GM19043 (cell line): ENCODE data around the gene PITX3.

Source experiments
- ATAC-seq: cut with Tn5 transposase; IDR thresholded peaks from one replicate; pipeline ENCODE4 v1.9.1; 2021; ENCODE audit warnings: low read depth; ENCODE audit not compliant: unreplicated experiment

PITX3 gene

DNA sequence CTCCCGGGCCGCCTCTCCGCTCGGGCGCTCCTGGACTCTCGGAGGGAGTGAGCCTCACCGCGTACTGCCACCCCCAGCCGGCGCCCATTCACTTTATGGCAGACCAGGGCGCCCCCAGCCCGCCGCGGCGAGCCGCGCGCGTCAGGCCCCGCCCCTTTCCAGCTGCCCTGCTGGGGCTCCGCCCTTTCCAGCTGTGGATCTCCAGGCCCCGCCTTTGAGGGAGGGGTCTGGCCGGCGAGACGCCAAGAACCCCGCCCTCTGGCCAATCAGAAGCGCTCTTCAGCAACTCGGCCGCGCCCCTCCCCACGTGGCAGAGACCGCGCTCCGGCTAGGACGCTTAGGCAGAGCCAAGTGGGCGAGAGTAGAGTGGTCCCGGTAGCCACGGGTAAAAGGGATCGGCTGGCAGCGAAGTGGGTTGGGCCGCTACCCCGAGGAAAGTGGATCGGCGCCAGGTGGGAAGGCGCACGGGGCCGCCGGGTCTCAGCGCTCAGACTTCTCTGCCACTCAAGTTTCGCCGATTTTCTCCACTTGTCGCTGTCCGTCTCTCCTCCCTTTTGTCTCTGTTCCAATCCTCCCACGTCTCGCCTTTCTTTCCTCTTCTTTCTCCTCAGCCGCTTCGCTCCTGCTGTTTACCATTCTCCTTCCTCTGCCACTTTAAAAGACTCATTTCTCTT lies at the start of gene PITX3:
PITX3 (minus strand) TSS at position 69 of the 674 bp plus-strand sequence. CDS start 9,432 bp downstream, outside the sequence.
- peak; percentile 42 for ATAC-seq

DNA sequence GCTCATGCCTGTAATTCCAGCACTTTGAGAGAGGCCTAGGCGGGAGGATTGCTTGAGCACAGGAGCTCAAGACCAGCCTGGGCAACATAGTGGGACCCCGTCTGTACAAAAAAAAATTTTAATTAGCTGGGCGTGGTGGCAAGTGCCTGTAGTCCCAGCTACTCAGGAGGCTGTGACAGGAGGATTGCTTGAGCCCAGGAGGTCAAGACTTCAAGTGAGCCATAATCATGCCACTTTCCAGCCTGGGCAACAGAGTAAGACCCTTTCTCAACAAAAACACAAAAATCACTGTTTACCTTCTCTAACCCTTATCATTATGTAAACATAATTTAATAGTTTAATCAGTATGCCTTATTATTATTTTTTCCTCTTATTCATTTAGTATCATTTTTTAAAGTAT lies 48.5 kb upstream of the PITX3 start:
- ATAC-seq = no peak

GRCh38 chr10:102289356-102289755 lies 48.0 kb upstream of the PITX3 start:
- ATAC-seq = no peak

GRCh38 chr10:102287991-102288390 lies 46.7 kb upstream of the PITX3 start:
- ATAC-seq = no peak

- ATAC-seq = no peak
These were observed 46.2 kb upstream of the PITX3 start for GRCh38 chr10:102287538-102287937.

DNA sequence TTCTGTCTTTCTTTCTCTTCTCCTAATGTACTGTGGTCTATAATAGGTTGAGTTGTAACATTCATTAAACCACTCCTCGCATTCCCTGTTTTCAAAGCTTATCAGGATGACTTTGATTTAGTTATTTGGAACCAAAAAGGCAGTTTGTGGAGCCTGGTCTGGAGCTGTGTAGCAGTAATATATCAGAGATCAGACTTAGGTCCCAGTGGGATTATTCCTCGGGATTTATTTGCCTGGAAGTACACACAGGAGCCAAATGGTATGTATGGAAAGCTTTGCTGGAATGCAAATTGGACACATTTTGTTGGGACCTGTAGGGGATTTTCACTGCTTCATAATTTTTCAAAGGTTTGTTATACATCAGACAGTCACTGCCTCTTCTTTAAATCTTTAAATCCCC lies 44.9 kb upstream of the PITX3 start:
- no peak for ATAC-seq

DNA sequence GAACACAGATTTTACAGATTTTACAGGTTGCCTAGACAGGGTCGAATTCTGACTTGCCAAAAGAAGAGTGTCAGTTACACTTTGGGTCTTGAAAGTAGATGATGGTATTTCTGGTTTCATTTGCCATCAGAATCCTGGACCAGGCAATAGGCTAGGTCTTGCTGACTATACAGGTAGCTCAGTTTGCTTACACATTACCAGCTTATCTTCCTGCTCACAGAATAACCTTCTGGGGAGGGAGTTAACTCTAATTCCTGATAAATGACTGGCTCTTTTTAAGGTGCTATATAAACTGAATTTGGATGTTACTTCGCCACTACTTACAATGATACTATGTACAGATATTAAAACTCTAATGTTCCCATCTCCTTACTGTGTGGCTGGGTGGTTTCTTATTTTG lies 43.8 kb upstream of the PITX3 start:
- no peak for ATAC-seq

- ATAC-seq = no peak
These were observed 43.2 kb upstream of the PITX3 start for GRCh38 chr10:102284531-102284930.

- no peak for ATAC-seq
These were observed 42.6 kb upstream of the PITX3 start for GRCh38 chr10:102283890-102284289.

DNA sequence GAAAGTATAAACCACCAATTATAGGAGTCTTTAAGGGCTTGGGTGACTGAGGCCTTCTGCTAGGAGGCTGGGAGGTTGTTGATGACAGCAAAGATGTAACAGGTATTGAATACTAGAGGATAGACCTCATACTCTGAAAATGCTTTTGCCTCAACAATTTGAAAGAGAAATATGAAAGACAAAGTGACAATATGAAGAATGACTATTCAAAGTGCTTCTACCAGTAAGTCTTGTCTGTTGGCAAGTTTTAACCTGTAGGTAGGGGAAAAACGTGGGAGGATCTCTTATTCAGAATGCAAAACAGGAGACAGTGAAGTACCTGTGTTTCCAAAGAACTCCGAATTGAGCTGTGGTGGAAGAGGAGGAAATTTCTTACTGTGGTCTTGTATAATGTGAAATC lies 42.2 kb upstream of the PITX3 start:
- ATAC-seq = no peak

DNA sequence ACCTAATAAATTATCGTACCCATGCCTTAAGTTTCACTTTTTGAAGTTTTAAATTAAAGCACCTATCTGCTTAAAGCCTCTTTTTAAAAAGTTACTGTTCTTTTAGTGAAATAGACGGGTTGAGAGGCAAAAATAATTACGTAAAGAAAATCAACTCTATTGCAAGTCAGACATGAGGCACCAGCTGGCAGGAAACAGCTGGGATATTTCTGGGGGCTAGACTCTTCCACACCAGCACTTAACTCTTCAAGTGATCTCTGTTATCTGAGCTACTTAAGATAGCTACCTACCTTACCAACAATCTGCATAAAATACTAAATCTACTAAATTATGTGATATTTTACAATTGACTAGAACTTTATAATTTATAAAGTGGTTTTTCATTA lies 39.8 kb upstream of the PITX3 start:
- ATAC-seq = no peak

- ATAC-seq = no peak
These were observed 39.2 kb upstream of the PITX3 start for GRCh38 chr10:102280397-102281101.

- ATAC-seq = no peak
These were observed 37.8 kb upstream of the PITX3 start for GRCh38 chr10:102279104-102279503.

- no peak for ATAC-seq
These were observed 34.0 kb upstream of the PITX3 start for GRCh38 chr10:102275343-102275742.

DNA sequence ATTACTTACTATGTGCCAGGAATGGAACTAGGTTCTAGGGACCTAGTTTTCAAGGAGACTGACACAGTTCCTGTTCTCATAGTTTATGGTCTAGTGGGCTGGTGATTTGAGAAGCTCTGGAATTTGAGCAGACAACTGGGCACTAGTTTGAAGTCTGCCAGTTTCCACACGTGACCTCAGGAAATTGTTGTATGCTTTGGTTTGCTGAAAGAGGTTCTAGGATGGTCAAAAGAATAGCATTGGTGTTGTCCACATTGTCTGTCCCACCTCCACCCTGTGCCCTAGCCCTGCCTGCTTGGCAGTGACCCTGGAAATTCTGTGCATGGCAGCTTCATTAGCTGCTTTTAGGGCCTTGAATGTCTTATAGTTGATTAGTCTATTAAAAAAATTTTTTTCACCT lies 32.8 kb upstream of the PITX3 start:
- ATAC-seq = no peak

- no peak for ATAC-seq
These were observed 27.7 kb upstream of the PITX3 start for GRCh38 chr10:102269017-102269416.

GRCh38 chr10:102268375-102268888 lies 27.1 kb upstream of the PITX3 start:
- no peak for ATAC-seq

GRCh38 chr10:102267748-102268147 lies 26.4 kb upstream of the PITX3 start:
- ATAC-seq = no peak

- ATAC-seq = no peak
These were observed 25.4 kb upstream of the PITX3 start for GRCh38 chr10:102266670-102267069.

- ATAC-seq = no peak
These were observed 23.1 kb upstream of the PITX3 start for GRCh38 chr10:102264371-102264770.

GRCh38 chr10:102262744-102263370 lies 21.5 kb upstream of the PITX3 start:
- no peak for ATAC-seq

DNA sequence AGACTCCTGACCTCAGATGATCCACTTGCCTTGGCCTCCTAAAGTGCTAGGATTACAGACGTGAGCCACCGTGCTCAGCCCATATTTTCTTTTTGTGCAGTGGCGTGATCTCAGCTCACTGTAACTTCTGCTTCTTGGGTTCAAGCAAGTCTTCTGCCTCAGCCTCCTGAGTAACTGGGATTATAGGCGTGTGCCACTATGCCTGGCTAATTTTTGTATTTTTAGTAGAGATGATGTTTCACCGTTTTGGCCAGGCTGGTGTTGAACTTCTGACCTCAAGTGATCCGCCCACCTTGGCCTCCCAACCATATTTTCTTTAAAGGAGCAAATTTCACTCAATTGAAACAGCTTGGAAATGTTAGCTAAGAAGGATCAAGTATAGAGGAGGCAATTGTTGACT lies 20.5 kb upstream of the PITX3 start:
- no peak for ATAC-seq
